Loucy (cell line): ENCODE measurements around the gene ASXL3.

ENCODE experiments used
- H2AFZ ChIP-seq: fragments of 200-600 bp; sonication (generic); 2 replicates; pipeline ENCODE4 v1.6.0; 2016; ENCODE audit warnings: antibody characterized with exemption, mild to moderate bottlenecking, low read length, moderate library complexity
- H3F3A ChIP-seq: fragments of 200-600 bp; 2 replicates; pipeline ENCODE4 v1.6.0; 2016; ENCODE audit warnings: antibody characterized with exemption, low read depth, mild to moderate bottlenecking
- H3K27me3 ChIP-seq: fragments of 200-600 bp; sonication (generic); 2 replicates; pipeline ENCODE4 v1.6.1; 2014; ENCODE audit warnings: low read length, mild to moderate bottlenecking; ENCODE audit not compliant: insufficient read depth, poor library complexity, severe bottlenecking
- H3K36me3 ChIP-seq: fragments of 200-600 bp; sonication (generic); 2 replicates; pipeline ENCODE4 v1.6.1; 2016; ENCODE audit warnings: low read length; ENCODE audit not compliant: insufficient read depth
- H3K4me1 ChIP-seq: fragments of 200-600 bp; sonication (generic); 2 replicates; pipeline ENCODE4 v1.5.1; 2014; ENCODE audit warnings: low read length, mild to moderate bottlenecking; ENCODE audit not compliant: insufficient read depth, poor library complexity, severe bottlenecking
- H3K4me2 ChIP-seq: fragments of 200-600 bp; sonication (generic); 2 replicates; pipeline ENCODE4 v1.6.0; 2014; ENCODE audit warnings: antibody characterized with exemption, low read length, low read depth, mild to moderate bottlenecking; ENCODE audit not compliant: poor library complexity, severe bottlenecking
- H3K4me3 ChIP-seq: fragments of 200-600 bp; sonication (generic); 2 replicates; pipeline ENCODE4 v1.5.1; 2014; ENCODE audit warnings: low read length, mild to moderate bottlenecking, mixed read lengths; ENCODE audit not compliant: poor library complexity, severe bottlenecking
- H3K79me2 ChIP-seq: fragments of 200-600 bp; sonication (generic); 2 replicates; pipeline ENCODE4 v1.6.1; 2014; ENCODE audit warnings: low read length; ENCODE audit not compliant: insufficient read depth
- H3K9ac ChIP-seq: fragments of 200-600 bp; sonication (generic); 2 replicates; pipeline ENCODE4 v1.6.0; 2014; ENCODE audit warnings: mild to moderate bottlenecking, low read depth, low read length, moderate library complexity; ENCODE audit not compliant: poor library complexity, severe bottlenecking
- H3K9me2 ChIP-seq: fragments of 200-600 bp; sonication (generic); replicated peaks from 2 replicates; pipeline ENCODE4 v1.6.1; 2016; ENCODE audit warnings: low read depth, low read length, mixed read lengths
- H3K9me3 ChIP-seq: fragments of 200-600 bp; sonication (generic); 2 replicates; pipeline ENCODE4 v1.6.1; 2014; ENCODE audit warnings: mild to moderate bottlenecking, antibody characterized with exemption, low read length, low read depth; ENCODE audit not compliant: insufficient read depth
- H4K20me1 ChIP-seq: fragments of 200-600 bp; sonication (generic); 2 replicates; pipeline ENCODE4 v1.6.0; 2014; ENCODE audit warnings: antibody characterized with exemption, low read length, mild to moderate bottlenecking; ENCODE audit not compliant: insufficient read depth, poor library complexity, severe bottlenecking
- CTCF ChIP-seq: fragments of 200-600 bp; sonication (generic); conservative IDR thresholded peaks from 2 replicates; pipeline ENCODE4 v1.5.1; 2014; ENCODE audit warnings: mild to moderate bottlenecking, antibody characterized with exemption, low read length
- EZH2phosphoT487 ChIP-seq: fragments of 200-600 bp; IDR thresholded peaks from 2 replicates; pipeline ENCODE4 v1.6.1; 2018; ENCODE audit warnings: antibody characterized with exemption, mild to moderate bottlenecking, moderate library complexity, borderline replicate concordance

The ASXL3 gene

DNA sequence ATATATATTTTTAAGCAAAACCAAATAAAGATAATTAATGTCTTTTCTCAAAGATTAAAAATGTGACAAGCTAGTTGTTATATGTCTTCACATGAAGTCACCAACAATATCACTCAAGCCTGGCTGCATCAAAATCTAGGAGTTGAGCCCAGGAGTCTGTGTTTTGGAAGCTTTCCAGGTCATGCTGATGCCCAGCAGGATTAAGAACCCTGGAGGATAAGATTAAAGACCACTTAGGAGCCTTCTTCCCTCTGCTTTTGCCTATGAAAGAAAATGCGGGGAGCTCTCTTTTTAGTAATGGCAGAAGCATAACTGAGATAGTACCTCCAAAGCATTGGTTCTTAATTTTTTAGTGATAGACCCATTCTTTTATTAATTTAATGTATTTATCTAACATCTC lies 157.4 kb downstream of the ASXL3 start:
- Histone ChIP-seq H3F3A (no peaks in the 10 kb centered on the region), H3K9me3 (no peaks in the 10 kb centered on the region), H3K9ac (no peak overlapping the region), H3K4me3 (no peak overlapping the region), H3K27me3 (no peaks in the 10 kb centered on the region), H4K20me1 (no peaks in the 10 kb centered on the region), H3K4me1 (peaks cover 4% of the 10 kb centered on the region), H3K36me3 (no peaks in the 10 kb centered on the region), H3K4me2 (no peak overlapping the region), H3K79me2 (no peaks in the 10 kb centered on the region), H2AFZ (no peak overlapping the region), H3K9me2 (no peaks in the 10 kb centered on the region)
- TF ChIP-seq EZH2phosphoT487 (no peak), CTCF (no peak)

DNA sequence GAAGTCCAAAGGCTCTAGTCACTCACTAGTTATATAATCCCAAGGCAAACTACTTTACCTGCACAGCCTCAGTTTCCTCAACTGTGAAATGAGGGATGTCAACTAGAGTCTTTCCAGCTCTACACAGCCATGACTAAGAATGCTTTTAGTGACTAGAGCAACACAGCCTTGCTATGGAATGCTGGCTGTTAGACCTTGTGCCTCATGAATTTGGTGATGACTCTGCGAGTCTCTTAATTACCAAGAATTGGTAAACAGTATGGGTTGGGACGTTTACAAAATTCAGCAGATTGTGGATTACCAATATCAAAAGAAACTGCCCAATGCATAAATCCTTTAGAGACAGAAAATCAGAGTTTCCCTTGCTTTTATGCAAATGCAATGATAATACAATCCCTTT lies 163.7 kb downstream of the ASXL3 start:
- H3K36me3 ChIP-seq: no peaks in the 10 kb centered on the region
- no peaks in the 10 kb centered on the region for H3K79me2 ChIP-seq
- no peak overlapping the region for H3K4me2 ChIP-seq
- H3F3A ChIP-seq: no peaks in the 10 kb centered on the region
- no peak overlapping the region for H2AFZ ChIP-seq
- no peak for TF ChIP-seq CTCF
- TF ChIP-seq EZH2phosphoT487: no peak
- H3K4me1 ChIP-seq: no peaks in the 10 kb centered on the region
- H3K27me3 ChIP-seq: no peaks in the 10 kb centered on the region
- no peaks in the 10 kb centered on the region for H3K9me3 ChIP-seq
- no peak overlapping the region for H3K4me3 ChIP-seq
- H3K9ac ChIP-seq: no peak overlapping the region
- H4K20me1 ChIP-seq: no peaks in the 10 kb centered on the region
- no peaks in the 10 kb centered on the region for H3K9me2 ChIP-seq

DNA sequence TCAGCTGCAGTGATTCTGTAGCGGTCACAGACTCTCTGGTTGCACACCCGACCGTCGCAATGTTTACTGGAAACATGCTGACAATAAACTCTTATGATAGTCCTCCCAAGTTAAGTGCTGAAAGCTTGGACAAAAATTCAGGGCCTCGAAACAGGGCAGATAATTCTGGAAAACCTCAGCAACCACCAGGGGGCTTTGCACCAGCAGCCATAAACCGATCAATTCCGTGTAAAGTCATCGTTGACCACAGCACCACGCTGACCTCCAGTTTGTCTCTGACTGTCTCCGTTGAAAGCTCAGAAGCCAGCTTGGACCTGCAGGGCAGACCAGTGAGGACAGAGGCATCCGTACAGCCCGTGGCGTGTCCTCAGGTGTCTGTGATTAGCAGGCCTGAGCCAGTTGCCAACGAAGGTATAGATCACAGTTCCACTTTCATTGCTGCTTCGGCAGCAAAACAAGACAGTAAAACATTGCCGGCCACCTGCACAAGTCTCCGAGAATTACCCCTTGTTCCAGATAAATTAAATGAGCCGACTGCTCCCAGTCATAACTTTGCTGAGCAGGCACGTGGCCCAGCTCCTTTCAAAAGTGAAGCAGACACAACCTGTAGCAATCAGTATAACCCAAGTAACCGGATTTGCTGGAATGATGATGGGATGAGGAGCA lies 166.1 kb downstream of the ASXL3 start:
- TF ChIP-seq CTCF: peak; percentile 26; the same call in 1 of the 2 replicates
- no peak for TF ChIP-seq EZH2phosphoT487
- no peaks in the 10 kb centered on the region for H3K27me3 ChIP-seq
- H3K9me2 ChIP-seq: no peaks in the 10 kb centered on the region
- H3K9ac ChIP-seq: no peak overlapping the region
- no peaks in the 10 kb centered on the region for H3K79me2 ChIP-seq
- no peaks in the 10 kb centered on the region for H3K36me3 ChIP-seq
- H3K4me2 ChIP-seq: no peak overlapping the region
- no peaks in the 10 kb centered on the region for H3K4me1 ChIP-seq
- H3K4me3 ChIP-seq: no peak overlapping the region
- no peak overlapping the region for H2AFZ ChIP-seq
- H3K9me3 ChIP-seq: no peaks in the 10 kb centered on the region
- H3F3A ChIP-seq: no peaks in the 10 kb centered on the region
- H4K20me1 ChIP-seq: no peaks in the 10 kb centered on the region
